ENCODE results near the gene ZFP92.

Gene ZFP92

GRCh38 chrX:153441296-153441695, 30.0 kb downstream of the ZFP92 start:
- no peak for DNase-seq

DNA sequence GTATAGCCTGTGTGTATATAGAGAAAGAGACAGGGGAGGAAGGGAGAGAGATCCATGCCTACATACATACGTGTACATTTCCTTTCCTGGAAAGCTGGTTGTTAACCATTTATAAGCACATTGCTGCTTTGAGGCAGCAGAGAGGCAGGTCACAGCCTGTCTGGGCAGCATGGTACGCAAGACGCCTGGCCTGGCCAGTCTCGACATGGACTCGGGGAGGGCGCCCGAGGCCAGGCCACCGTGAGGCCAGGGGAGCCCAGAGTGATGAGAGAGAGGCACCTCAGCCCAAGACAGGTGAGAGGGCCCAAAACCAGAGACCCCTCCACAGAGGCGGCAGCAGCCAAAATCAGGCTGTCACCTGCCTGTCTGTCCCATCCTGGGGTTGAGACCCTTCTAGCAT, 30.7 kb downstream of the ZFP92 start:
- DNase-seq = no peak

DNA sequence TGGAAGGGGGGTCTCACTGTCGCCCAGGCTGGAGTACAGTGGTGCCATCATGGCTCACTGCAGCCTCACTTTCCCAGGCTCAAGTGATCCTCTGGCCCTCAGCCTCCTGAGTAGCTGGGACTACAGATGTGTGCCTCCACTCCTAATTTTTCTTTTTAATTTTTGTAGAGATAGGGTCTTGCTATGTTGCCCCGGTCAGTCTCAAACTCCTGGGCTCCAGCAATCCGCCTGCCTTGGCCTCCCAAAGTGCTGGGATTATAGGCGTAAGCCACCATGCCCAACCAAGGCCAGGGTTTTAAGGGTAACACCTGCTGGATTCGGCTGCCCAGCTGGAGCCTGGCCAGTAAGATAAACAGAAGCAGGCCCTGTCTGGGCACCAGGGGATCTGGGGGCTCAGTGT, 31.2 kb downstream of the ZFP92 start:
- DNase-seq = no peak

DNA sequence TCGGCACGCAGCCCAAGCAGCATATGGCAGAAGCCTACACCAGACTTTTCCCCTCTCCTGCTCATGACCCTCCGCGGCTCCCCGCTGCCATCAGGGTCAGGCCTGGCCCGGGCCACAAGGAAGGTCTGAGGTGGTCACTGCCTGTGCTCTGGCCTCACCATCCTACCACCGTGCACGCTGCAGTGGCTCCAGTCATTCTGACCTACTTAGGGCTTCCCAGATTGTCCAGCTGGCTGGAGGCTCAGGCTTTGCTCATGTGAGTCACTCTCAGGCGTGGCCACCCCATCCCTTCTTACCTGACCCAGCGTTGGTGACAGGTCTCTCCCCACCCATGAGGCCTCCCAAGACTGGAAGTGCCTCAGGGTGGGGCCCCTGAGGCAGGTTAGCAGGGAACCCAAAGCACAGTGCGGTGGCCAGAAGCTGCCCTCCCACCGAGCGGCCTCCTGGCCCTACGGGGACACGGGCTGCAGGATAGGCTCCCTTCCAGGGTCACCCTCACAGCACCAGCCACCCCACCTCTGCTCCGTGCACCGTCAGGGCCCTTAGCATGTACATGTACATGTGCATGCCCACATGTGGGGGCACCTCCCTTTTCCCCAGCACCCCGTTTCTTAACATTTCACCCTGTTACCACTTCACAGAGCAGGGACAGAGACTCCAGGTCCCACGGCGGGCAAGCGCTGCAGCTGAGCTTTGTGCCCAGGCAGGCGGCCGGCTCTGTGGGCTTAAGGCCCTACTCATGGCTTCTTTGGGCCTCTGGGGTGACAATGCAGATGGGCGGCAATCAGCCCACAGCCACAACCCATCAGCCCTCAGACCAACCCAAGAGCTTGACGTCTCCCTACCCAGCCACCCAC, 32.4 kb downstream of the ZFP92 start:
- DNase-seq = no peak

GRCh38 chrX:153444333-153445011, 33.2 kb downstream of the ZFP92 start:
- no peak for DNase-seq

GRCh38 chrX:153445106-153445855, 34.0 kb downstream of the ZFP92 start:
- no peak for DNase-seq

DNA sequence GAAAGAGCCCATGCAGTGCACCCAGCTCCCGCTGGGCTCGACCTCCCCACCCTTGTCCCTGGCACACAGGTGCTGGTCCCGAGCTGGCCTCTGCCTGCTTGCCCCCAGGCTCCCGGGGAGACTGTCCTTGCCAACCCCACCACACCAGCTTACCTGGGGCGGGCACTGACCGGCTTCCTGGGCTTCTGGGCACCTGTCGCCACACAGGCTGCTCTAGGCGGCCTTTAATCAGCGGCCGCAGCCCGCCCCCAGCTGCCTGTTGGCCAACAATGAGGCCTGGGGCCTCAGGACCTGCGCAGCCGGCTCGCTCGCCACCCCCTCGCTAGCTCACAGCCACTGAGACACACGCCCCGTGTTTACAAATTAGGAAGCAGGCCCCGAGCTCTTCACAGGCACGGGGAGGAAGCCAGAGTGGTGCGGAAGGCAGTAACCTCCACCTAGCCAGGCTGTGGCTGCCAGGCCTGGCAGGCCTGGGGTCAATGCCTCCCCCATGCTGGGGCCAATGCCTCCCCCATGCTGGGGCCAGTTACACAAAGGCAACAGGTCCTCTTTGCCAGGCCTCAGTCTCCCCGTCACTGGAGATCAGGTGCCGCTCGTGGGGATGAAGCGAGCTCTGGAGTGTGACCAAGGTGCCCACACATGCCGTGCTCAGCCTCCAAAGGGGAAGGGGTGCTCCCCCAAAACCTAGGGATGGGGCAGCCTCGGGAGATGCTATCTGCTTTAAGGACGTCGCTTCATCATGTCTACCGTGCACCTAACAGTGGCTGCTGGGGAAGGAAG, 34.8 kb downstream of the ZFP92 start, which contains the start of gene TREX2:
TREX2 (minus strand) TSS at position 201 of the 780 bp plus-strand sequence. CDS start 626 bp downstream, outside the sequence.
- DNase-seq = no peak

GRCh38 chrX:153446636-153446936, 35.3 kb downstream of the ZFP92 start:
- no peak for DNase-seq

- no peak for DNase-seq
Measured at GRCh38 chrX:153446950-153447580, 35.8 kb downstream of the ZFP92 start.

- DNase-seq = no peak
Measured at GRCh38 chrX:153447581-153447960, 36.3 kb downstream of the ZFP92 start.

DNA sequence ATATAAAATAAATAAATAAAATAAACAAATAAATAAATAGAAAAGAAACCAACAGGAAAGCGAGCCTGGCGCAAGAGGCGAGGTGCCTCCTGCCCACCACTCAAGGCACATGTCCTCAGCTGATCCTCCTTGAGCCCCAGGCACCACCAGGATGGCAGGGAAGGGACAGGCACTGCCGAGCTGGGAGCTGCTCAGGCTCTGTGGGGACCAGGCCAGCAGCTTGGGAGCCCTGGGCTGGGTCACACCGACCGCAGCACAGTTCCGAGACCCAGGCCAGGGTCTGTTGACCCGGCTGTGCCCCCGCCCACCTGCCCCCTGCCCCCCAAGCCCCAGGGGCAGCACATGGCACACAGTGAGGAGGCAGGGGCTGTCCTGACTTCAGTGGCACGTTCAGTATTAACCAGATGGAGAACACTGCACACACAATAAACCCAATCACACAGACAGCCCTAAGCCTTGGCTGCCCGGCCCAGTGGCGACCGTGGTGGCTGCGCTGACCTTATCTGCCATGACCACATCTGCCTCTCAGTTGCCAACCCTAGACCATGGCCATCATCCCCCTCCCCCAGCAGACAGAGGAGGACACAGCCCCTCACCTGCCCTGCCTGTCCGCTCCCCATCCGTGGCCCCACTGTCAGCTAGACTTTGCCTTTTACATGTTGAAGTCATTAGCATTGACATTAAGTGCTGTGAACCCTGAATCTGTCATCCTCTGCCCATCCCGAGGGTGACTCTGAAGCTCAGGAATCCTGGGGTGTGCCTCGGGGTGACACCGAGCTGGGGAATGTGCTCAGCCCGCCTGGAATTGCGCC, 37.5 kb downstream of the ZFP92 start:
- no peak for DNase-seq

DNA sequence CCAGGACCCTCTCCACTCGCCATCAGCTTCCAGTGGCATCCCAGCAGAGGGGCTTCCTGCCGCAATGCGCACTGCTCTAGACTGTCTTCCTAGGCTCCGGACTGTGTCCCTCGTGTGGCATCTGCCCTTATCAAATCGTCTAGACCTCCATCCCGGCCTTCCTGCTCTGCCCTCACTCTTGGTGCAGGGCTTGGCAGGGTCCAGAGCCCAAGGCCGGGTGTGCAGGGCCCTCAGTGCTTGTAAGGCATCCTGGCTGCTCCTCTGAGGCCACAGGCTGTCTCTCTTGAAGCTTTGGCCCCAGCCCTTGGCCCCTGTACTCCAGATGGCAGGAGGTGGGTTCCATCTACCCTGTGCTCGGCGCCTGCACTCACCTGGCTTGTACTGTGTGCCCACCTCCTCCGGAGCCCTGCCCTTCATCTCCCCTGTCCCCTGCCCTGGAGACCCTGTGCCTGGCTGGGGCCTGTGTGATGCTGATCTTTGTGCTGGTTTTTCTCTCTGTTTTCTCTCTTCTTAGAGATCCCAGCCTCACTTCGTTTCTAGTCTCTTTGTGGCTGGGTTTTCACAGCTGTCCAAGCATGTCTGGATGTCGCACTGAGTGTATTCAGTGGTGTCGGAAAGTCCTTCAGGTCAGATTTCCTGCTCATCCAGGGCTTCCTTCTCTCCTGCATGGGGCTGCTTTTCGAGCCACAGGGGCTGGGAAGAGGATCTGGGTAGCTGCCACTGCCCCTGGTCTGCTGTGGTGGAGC, 38.3 kb downstream of the ZFP92 start:
- no peak for DNase-seq

DNA sequence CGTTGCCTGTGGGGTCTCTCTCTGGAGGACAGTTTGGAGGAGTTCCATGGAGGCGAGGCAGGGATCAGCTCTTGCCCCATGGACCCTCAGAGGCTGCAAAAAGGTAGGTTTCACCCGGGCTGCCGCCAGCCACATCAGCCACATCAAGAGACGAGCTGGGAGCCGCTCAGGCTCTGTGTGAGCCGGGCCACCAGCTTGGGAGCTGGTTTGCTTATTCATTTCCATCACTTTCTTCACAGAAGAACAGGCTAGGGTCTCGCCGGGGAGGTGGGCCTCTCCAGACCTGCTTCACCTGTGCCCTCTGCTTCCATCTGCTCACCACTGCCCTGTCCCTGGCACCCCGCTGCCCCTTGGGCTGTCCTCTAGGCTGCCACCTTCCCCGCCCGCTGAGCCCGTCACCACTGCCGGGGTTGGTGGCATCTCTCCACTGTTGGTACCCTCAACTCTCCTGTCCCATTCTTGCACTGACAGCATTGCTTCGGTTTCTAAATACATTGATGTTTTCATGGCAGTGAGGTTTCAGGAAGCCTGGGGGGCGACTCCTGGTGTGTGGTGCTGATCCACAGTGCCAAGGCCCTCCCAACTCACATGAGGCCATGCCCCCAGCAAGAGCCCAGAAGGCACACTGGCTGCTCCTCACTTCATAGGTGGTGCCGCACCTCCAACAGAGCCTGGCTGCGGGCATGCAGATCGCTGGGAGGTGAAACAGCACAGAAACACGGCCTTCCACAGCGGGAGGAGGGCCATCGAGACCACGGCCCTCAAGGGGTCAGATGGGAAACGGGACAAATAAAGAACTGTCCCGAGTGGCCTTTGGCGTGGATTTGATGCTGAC, 39.1 kb downstream of the ZFP92 start:
- DNase-seq = no peak

DNA sequence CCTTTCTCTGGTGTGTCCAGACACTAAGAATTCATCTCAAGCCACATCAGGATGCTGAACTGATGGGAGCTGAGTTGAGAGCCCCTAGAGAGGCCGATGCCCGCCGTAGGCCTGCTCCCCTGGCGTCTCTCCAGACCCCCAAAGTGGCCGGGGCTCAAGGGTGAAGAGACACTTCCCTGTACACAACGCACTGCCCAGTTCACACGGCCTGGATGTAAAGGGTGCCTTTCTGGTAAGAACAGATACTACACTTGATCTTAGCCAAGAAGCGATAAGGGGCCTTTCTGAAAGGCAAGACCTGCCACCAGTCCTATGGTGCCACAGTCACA, 39.6 kb downstream of the ZFP92 start:
- no peak for DNase-seq

DNA sequence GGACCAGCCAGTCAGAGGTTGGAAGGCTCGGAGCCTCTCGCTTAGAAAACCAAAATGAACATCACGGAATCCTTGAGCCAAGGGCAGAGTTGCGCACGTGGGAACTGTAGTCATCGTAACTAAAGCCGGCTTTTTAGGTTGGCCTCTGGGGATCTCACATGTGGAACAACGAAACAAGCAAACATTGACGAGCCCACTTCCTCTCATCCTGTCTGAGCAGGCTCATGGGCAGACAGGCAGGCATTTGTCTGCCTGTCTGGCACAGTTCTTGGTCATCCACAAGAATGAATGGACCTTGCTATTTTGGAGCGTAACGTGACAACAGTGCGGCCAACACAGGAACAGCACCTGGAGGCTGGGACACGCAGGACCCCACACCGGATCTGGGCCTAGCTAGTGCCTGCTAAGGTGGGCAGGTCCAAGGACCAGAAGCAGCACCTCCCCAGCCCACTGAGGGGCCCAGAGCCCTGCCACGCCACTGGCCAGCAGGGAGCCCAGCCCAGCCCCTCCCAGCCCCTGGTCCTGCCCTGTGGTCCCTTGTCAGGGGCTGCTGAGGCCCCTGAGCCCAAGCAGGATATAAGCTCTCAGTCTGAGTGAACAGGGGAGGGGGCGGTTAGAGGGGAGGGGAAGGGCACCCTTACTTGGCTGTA, 43.8 kb downstream of the ZFP92 start:
- DNase-seq = no peak

GRCh38 chrX:153455571-153455970, 44.3 kb downstream of the ZFP92 start:
- no peak for DNase-seq

DNA sequence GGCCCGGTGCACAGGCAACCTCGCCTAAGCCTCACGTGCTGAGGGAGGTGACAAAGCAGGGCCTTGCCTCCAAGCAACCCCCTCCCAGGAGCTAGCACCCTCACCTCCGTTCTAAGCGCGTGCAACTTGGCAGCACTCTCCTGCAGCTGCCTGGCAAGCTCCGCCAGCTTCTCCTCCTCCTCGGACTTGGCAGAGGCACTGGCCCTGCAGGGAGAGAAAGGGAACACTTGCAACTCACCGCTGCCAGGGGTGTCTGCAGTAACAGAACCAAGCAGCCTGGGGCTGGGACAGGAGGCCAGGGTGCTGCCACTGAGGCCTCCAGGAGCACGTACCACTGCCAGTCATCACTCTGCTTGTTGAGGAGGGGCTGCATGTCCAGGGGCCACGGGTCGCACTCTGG, 44.9 kb downstream of the ZFP92 start:
- no peak for DNase-seq

- no peak for DNase-seq
Measured at GRCh38 chrX:153456704-153457103, 45.4 kb downstream of the ZFP92 start.

- no peak for DNase-seq
Measured at GRCh38 chrX:153457136-153457825, 46.0 kb downstream of the ZFP92 start.
